Ecto neural progenitor cell (in vitro differentiated cells): ENCODE data around the gene TYW1B.
A peak's percentile ranks its signal among the peaks of the same experiment; 100 is the strongest.
"Not testable (repeated sequence)": the region's sequence is repeated elsewhere in the genome, so short reads cannot be mapped to it uniquely, and the experiment has no call there.

Source experiments
- DNase-seq: peaks from one replicate; pipeline ENCODE4 v3.0.0-alpha.2; 2018; ENCODE audit warnings: low spot score

The TYW1B gene

GRCh38 chr7:72753229-72753628 is 74.8 kb downstream of the TYW1B start:
- not testable (repeated sequence) for DNase-seq

GRCh38 chr7:72751978-72752377 is 76.0 kb downstream of the TYW1B start:
- no peak for DNase-seq

- no peak for DNase-seq
Observed at GRCh38 chr7:72751378-72751777, 76.6 kb downstream of the TYW1B start.

- not testable (repeated sequence) for DNase-seq
Observed at GRCh38 chr7:72748649-72749048, 79.4 kb downstream of the TYW1B start.

GRCh38 chr7:72744244-72744926 is 83.6 kb downstream of the TYW1B start:
- DNase-seq, result not testable (repeated sequence)

GRCh38 chr7:72743801-72744200 is 84.2 kb downstream of the TYW1B start:
- DNase-seq, result not testable (repeated sequence)

GRCh38 chr7:72739716-72740115 is 88.3 kb downstream of the TYW1B start:
- DNase-seq, result not testable (repeated sequence)

- not testable (repeated sequence) for DNase-seq
Observed at GRCh38 chr7:72735855-72736254, 92.1 kb downstream of the TYW1B start.

- DNase-seq, result not testable (repeated sequence)
Observed at GRCh38 chr7:72730815-72731214, 97.2 kb downstream of the TYW1B start.

- DNase-seq, result not testable (repeated sequence)
Observed at GRCh38 chr7:72730384-72730783, 97.6 kb downstream of the TYW1B start.

GRCh38 chr7:72729130-72729529 is 98.9 kb downstream of the TYW1B start:
- not testable (repeated sequence) for DNase-seq

- DNase-seq, result peak; percentile 43
Observed at GRCh38 chr7:72722694-72723093, 105.3 kb downstream of the TYW1B start.

- DNase-seq, result not testable (repeated sequence)
Observed at GRCh38 chr7:72720890-72721289, 107.1 kb downstream of the TYW1B start.

GRCh38 chr7:72717252-72717774 is 110.7 kb downstream of the TYW1B start:
- DNase-seq, result not testable (repeated sequence)

- not testable (repeated sequence) for DNase-seq
Observed at GRCh38 chr7:72711927-72712326, 116.1 kb downstream of the TYW1B start.

- no peak for DNase-seq
Observed at GRCh38 chr7:72710983-72711382, 117.0 kb downstream of the TYW1B start.

- no peak for DNase-seq
Observed at GRCh38 chr7:72709909-72710308, 118.1 kb downstream of the TYW1B start.

GRCh38 chr7:72708371-72709050 is 119.5 kb downstream of the TYW1B start:
- not testable (repeated sequence) for DNase-seq

GRCh38 chr7:72706521-72706920 is 121.5 kb downstream of the TYW1B start:
- DNase-seq, result no peak

GRCh38 chr7:72705693-72706092 is 122.3 kb downstream of the TYW1B start:
- DNase-seq, result not testable (repeated sequence)

- no peak for DNase-seq
Observed at GRCh38 chr7:72704894-72705293, 123.1 kb downstream of the TYW1B start.

GRCh38 chr7:72700548-72700947 is 127.5 kb downstream of the TYW1B start:
- not testable (repeated sequence) for DNase-seq

- DNase-seq, result not testable (repeated sequence)
Observed at GRCh38 chr7:72697066-72697465, 130.9 kb downstream of the TYW1B start.
